ENCODE results near the gene SEMA6B.

The SEMA6B gene

DNA sequence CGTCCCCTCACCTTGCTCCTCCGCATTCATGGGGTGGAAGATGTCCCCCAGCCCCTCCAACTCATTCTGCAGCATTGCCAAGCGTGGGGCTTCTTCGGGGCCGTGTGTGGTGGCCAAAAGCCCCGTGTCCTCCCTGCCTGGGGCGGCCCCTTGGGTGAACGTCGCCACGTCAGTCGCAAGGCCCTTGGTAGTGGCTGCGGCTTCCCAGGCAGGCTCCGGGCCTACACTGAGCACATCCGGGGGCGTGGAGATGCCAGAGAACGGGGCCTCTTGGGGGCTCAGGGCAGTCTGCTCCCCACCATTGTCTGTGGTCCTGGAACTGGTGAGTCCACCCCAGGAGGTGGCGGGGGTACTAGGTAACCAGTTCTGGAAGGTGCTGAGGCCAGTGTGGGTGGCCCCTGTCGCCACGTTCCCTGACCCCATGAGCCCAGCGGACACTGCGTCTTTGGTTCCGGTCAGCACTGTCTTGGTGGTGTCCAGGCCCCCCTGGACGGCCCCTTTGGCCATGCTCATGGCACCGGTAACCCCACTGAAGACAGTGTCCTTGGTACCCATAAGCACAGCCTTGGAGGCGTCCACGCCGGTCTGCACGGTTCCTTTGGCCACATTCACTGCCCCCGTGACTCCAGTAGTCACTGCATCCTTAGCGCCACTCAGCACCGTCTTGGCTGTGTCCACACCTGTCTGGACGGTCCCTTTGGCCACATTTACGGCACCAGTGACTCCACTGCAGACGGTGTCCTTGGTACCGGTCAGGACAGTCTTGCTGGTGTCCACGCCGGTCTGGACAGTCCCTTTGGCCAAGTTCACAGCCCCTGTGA, 48.8 kb downstream of the SEMA6B start:
- Histone ChIP-seq H3K9ac (ENCODE audit: low read depth, low read length) (no peak overlapping the region), H3K4me3 (ENCODE audit: low read depth, low read length) (no peak overlapping the region), H3K4me1 (ENCODE audit: control insufficient read depth, insufficient read depth, low read length) (no peaks in the 10 kb centered on the region), H3K36me3 (ENCODE audit: control insufficient read depth, insufficient read depth, low read length) (peaks cover 4% of the 10 kb centered on the region; the same call in 1 of the 2 replicates), H3K9me3 (ENCODE audit: control insufficient read depth, insufficient read depth, low read length) (no peaks in the 10 kb centered on the region), H3K27me3 (ENCODE audit: control insufficient read depth, insufficient read depth, low read length) (peaks cover 45% of the 10 kb centered on the region), H3K27ac (ENCODE audit: low read depth, low read length) (no peak overlapping the region)

DNA sequence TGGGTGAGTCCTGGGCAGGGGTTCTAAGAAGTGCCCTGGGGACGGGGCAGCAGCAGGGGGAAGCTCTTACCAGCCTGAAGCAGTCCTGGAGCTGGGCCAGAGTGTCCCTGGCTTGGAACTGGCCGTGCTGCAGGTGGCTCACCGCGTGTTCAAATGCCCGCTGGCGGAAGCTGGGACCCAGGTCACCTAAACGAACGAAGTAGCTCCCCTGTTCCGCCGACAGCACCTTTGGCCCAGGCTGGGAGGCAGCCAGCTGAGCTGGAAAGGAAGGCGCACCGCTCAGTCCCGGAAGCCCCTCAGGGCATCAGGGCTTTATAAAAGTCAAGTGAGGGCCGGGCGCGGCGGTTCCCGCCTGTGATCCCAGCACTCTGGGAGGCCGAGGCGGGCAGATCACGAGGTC, 50.8 kb downstream of the SEMA6B start:
- no peak overlapping the region for H3K9ac ChIP-seq (ENCODE audit: low read depth, low read length)
- no peak overlapping the region for H3K27ac ChIP-seq (ENCODE audit: low read depth, low read length)
- H3K27me3 ChIP-seq (ENCODE audit: control insufficient read depth, insufficient read depth, low read length), result peaks cover 39% of the 10 kb centered on the region
- peaks cover 12% of the 10 kb centered on the region; the same call in 1 of the 2 replicates for H3K36me3 ChIP-seq (ENCODE audit: control insufficient read depth, insufficient read depth, low read length)
- no peaks in the 10 kb centered on the region for H3K9me3 ChIP-seq (ENCODE audit: control insufficient read depth, insufficient read depth, low read length)
- no peaks in the 10 kb centered on the region for H3K4me1 ChIP-seq (ENCODE audit: control insufficient read depth, insufficient read depth, low read length)
- no peak overlapping the region for H3K4me3 ChIP-seq (ENCODE audit: low read depth, low read length)

- peaks cover 20% of the 10 kb centered on the region for H3K36me3 ChIP-seq (ENCODE audit: control insufficient read depth, insufficient read depth, low read length)
- H3K4me3 ChIP-seq (ENCODE audit: low read depth, low read length), result no peak overlapping the region
- no peak overlapping the region for H3K9ac ChIP-seq (ENCODE audit: low read depth, low read length)
- H3K27me3 ChIP-seq (ENCODE audit: control insufficient read depth, insufficient read depth, low read length), result peaks cover 30% of the 10 kb centered on the region
- no peaks in the 10 kb centered on the region for H3K9me3 ChIP-seq (ENCODE audit: control insufficient read depth, insufficient read depth, low read length)
- no peaks in the 10 kb centered on the region for H3K4me1 ChIP-seq (ENCODE audit: control insufficient read depth, insufficient read depth, low read length)
- no peak overlapping the region for H3K27ac ChIP-seq (ENCODE audit: low read depth, low read length)
Observed at GRCh38 chr19:4507804-4508203, 51.7 kb downstream of the SEMA6B start.

DNA sequence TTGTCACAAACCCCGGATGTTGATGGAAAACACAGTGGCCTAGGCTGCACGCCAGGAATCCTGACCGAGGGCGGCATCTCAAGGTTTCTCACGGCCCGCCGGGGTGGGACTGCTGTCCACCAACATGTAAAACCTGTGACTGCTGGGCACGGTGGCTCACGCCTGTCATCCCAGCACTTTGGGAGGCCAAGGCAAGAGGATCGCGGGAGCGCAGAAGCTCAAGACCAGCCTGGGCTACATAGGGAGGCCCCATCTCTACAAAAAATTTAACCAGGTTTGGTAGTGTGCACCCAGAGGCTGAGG, 52.4 kb downstream of the SEMA6B start:
- Histone ChIP-seq H3K27me3 (ENCODE audit: control insufficient read depth, insufficient read depth, low read length) (peaks cover 23% of the 10 kb centered on the region), H3K36me3 (ENCODE audit: control insufficient read depth, insufficient read depth, low read length) (peaks cover 27% of the 10 kb centered on the region), H3K27ac (ENCODE audit: low read depth, low read length) (no peak overlapping the region), H3K4me1 (ENCODE audit: control insufficient read depth, insufficient read depth, low read length) (no peaks in the 10 kb centered on the region), H3K9me3 (ENCODE audit: control insufficient read depth, insufficient read depth, low read length) (no peaks in the 10 kb centered on the region), H3K9ac (ENCODE audit: low read depth, low read length) (no peak overlapping the region), H3K4me3 (ENCODE audit: low read depth, low read length) (no peak overlapping the region)

DNA sequence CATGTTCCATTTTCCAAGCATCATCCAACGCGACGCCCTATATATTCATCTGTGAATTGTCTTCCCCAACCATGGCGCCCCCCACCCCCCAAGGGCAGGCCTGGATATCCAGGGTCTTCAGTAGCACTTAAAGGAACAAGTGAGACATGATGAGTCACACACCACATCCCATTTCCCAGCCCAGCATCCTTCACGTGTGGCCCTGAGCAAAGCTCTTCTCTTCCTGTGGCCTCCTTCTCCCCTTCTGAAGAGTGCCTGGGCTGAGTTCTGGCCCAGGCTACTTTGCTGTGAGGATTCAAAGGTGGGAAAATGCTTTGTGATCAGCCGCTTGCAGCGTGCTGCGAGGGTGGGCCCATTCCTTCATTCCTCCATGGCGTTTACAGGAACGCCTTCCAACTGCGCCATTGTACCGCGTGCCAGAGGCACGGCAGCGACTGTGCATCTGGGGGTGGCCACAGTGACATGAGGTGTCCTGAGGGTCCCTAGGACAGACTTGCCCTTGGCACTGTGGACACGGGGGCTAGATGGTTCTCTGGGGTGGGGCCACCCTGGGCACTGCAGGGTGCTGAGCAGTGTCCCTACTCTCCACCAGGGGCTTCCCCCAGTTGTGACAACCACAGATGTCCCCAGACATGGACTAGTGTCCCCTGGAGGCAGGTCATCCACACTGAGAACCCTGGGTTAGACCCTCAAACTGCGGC, 52.9 kb downstream of the SEMA6B start:
- H3K9ac ChIP-seq (ENCODE audit: low read depth, low read length), result no peak overlapping the region
- peaks cover 18% of the 10 kb centered on the region for H3K27me3 ChIP-seq (ENCODE audit: control insufficient read depth, insufficient read depth, low read length)
- no peak overlapping the region for H3K27ac ChIP-seq (ENCODE audit: low read depth, low read length)
- no peaks in the 10 kb centered on the region for H3K9me3 ChIP-seq (ENCODE audit: control insufficient read depth, insufficient read depth, low read length)
- H3K4me1 ChIP-seq (ENCODE audit: control insufficient read depth, insufficient read depth, low read length), result no peaks in the 10 kb centered on the region
- peaks cover 30% of the 10 kb centered on the region for H3K36me3 ChIP-seq (ENCODE audit: control insufficient read depth, insufficient read depth, low read length)
- no peak overlapping the region for H3K4me3 ChIP-seq (ENCODE audit: low read depth, low read length)

- no peaks in the 10 kb centered on the region for H3K4me1 ChIP-seq (ENCODE audit: control insufficient read depth, insufficient read depth, low read length)
- H3K27me3 ChIP-seq (ENCODE audit: control insufficient read depth, insufficient read depth, low read length), result peaks cover 10% of the 10 kb centered on the region
- no peak overlapping the region for H3K4me3 ChIP-seq (ENCODE audit: low read depth, low read length)
- peaks cover 38% of the 10 kb centered on the region for H3K36me3 ChIP-seq (ENCODE audit: control insufficient read depth, insufficient read depth, low read length)
- H3K27ac ChIP-seq (ENCODE audit: low read depth, low read length), result no peak overlapping the region
- H3K9me3 ChIP-seq (ENCODE audit: control insufficient read depth, insufficient read depth, low read length), result no peaks in the 10 kb centered on the region
- no peak overlapping the region for H3K9ac ChIP-seq (ENCODE audit: low read depth, low read length)
Observed at GRCh38 chr19:4505570-4506448, 53.7 kb downstream of the SEMA6B start.

- no peak overlapping the region for H3K9ac ChIP-seq (ENCODE audit: low read depth, low read length)
- no peaks in the 10 kb centered on the region for H3K4me1 ChIP-seq (ENCODE audit: control insufficient read depth, insufficient read depth, low read length)
- H3K27me3 ChIP-seq (ENCODE audit: control insufficient read depth, insufficient read depth, low read length), result peaks cover 5% of the 10 kb centered on the region; the same call in 1 of the 2 replicates
- H3K4me3 ChIP-seq (ENCODE audit: low read depth, low read length), result no peak overlapping the region
- no peak overlapping the region for H3K27ac ChIP-seq (ENCODE audit: low read depth, low read length)
- H3K36me3 ChIP-seq (ENCODE audit: control insufficient read depth, insufficient read depth, low read length), result peaks cover 42% of the 10 kb centered on the region
- no peaks in the 10 kb centered on the region for H3K9me3 ChIP-seq (ENCODE audit: control insufficient read depth, insufficient read depth, low read length)
Observed at GRCh38 chr19:4504891-4505569, 54.5 kb downstream of the SEMA6B start.

GRCh38 chr19:4504297-4504701, 55.2 kb downstream of the SEMA6B start:
- no peak overlapping the region for H3K9ac ChIP-seq (ENCODE audit: low read depth, low read length)
- no peaks in the 10 kb centered on the region for H3K4me1 ChIP-seq (ENCODE audit: control insufficient read depth, insufficient read depth, low read length)
- H3K36me3 ChIP-seq (ENCODE audit: control insufficient read depth, insufficient read depth, low read length), result peaks cover 46% of the 10 kb centered on the region
- H3K9me3 ChIP-seq (ENCODE audit: control insufficient read depth, insufficient read depth, low read length), result no peaks in the 10 kb centered on the region
- H3K27ac ChIP-seq (ENCODE audit: low read depth, low read length), result no peak overlapping the region
- peaks cover 5% of the 10 kb centered on the region; the same call in 1 of the 2 replicates for H3K27me3 ChIP-seq (ENCODE audit: control insufficient read depth, insufficient read depth, low read length)
- no peak overlapping the region for H3K4me3 ChIP-seq (ENCODE audit: low read depth, low read length)

DNA sequence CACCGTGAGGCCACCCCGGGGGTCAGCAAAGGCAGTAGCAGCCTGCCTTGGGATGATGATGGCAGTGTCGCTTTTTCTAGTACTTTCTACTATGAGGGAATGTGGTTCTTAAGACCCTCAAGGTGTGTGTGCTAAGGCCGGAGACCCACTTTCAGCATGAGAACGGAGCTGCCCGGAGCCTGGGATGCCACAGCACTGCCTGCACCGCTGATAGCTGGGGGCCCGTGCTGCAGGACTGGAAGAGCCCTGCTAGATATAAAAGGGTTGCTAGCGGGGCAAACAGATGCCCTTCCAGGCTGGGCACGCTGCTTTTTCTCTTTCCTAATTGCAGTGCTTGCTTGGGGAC, 55.7 kb downstream of the SEMA6B start:
- Histone ChIP-seq H3K27me3 (ENCODE audit: control insufficient read depth, insufficient read depth, low read length) (peaks cover 5% of the 10 kb centered on the region; the same call in 1 of the 2 replicates), H3K4me1 (ENCODE audit: control insufficient read depth, insufficient read depth, low read length) (no peaks in the 10 kb centered on the region), H3K4me3 (ENCODE audit: low read depth, low read length) (no peak overlapping the region), H3K27ac (ENCODE audit: low read depth, low read length) (no peak overlapping the region), H3K36me3 (ENCODE audit: control insufficient read depth, insufficient read depth, low read length) (peaks cover 48% of the 10 kb centered on the region), H3K9me3 (ENCODE audit: control insufficient read depth, insufficient read depth, low read length) (no peaks in the 10 kb centered on the region), H3K9ac (ENCODE audit: low read depth, low read length) (no peak overlapping the region)

GRCh38 chr19:4503132-4503824, 56.2 kb downstream of the SEMA6B start:
- no peak overlapping the region for H3K4me3 ChIP-seq (ENCODE audit: low read depth, low read length)
- H3K4me1 ChIP-seq (ENCODE audit: control insufficient read depth, insufficient read depth, low read length), result no peaks in the 10 kb centered on the region
- peaks cover 5% of the 10 kb centered on the region; the same call in 1 of the 2 replicates for H3K27me3 ChIP-seq (ENCODE audit: control insufficient read depth, insufficient read depth, low read length)
- no peak overlapping the region for H3K27ac ChIP-seq (ENCODE audit: low read depth, low read length)
- H3K36me3 ChIP-seq (ENCODE audit: control insufficient read depth, insufficient read depth, low read length), result peaks cover 53% of the 10 kb centered on the region
- no peak overlapping the region for H3K9ac ChIP-seq (ENCODE audit: low read depth, low read length)
- H3K9me3 ChIP-seq (ENCODE audit: control insufficient read depth, insufficient read depth, low read length), result no peaks in the 10 kb centered on the region

Data from HUES48 (cell line).